ENCODE data around the gene NPC1. TPM values are rescaled to one million over a fixed set of nuclear protein-coding genes. Genes with fewer than 3 reads are reported as not detected.

The NPC1 gene
- total RNA-seq, 1 experiment from 2014 or later: 37.9 TPM

DNA sequence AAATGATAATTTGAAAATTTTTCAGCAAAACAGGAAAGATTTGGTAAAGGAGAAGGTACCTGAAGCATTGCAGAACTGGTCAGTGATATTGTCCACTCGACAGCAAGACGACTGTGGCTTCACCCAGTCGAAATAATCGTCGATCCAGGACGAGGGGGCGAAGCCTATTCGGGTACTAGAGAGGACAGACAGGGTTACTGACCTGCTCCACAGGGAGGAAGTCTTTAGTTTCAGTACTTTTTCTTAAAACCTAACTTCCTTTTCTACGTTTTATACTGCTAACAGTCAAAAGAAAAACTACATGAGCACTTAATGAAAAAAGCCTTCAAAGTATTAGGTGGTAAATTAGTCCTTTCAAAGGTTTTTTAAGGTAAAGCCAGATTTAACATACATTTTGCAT lies 47.0 kb downstream of the NPC1 start:
- DNase-seq (ENCODE audit: low read depth): no peak
- in situ Hi-C loops (cut with HindIII; ENCODE audit: low pct_unique_long_range_greater_than_20kb, low sequenced_read_pairs): no loop called here

DNA sequence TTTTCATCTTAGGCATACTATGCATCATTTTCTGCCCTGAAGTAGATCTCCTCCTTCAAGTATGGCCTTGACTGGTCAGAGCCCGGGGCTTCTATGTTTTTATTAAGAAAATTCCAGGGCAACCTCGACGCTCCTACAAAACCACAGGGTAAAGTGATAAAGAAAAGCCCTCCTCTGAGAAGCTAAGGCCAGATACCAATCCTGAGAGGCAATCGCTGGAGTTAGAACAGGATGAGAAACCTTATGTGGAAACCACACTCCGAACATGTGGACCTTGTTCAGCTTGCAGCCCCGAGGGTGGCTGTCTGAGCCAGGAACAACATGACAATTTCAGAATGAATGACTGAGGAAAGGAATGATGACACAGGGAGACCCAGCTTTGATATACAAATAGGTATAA lies 47.4 kb downstream of the NPC1 start:
- no peak for DNase-seq (ENCODE audit: low read depth)
- in situ Hi-C loops (cut with HindIII; ENCODE audit: low pct_unique_long_range_greater_than_20kb, low sequenced_read_pairs): no loop called here

GRCh38 chr18:23538001-23538400 lies 48.3 kb downstream of the NPC1 start:
- in situ Hi-C loops (cut with HindIII; ENCODE audit: low pct_unique_long_range_greater_than_20kb, low sequenced_read_pairs): no loop called here
- no peak for DNase-seq (ENCODE audit: low read depth)

- in situ Hi-C loops (cut with HindIII; ENCODE audit: low pct_unique_long_range_greater_than_20kb, low sequenced_read_pairs): no loop called here
- no peak for DNase-seq (ENCODE audit: low read depth)
Measured at GRCh38 chr18:23537274-23537673, 49.0 kb downstream of the NPC1 start.

DNA sequence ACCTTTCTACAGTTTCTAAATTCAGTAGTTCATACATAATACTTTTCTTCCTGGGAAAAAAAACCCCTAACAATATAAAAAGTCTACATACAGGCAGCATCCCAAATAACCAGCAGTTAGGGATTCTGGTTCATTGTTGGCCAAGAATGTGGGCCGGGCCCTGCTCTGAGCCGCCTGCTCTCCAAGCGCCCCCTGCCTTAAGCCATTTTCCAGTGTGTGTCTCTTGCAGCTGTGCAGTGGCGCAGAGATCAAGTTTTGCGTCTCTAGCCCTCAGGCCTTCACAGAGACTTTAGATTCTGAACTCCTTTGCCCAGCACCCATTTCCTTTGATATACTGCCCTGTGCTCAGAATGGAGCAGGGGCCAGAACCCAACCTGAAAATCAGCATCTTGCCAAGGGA lies 50.1 kb downstream of the NPC1 start:
- in situ Hi-C loops (cut with HindIII; ENCODE audit: low pct_unique_long_range_greater_than_20kb, low sequenced_read_pairs): no loop called here
- no peak for DNase-seq (ENCODE audit: low read depth)

- in situ Hi-C loops (cut with HindIII; ENCODE audit: low pct_unique_long_range_greater_than_20kb, low sequenced_read_pairs): no loop called here
- DNase-seq (ENCODE audit: low read depth): no peak
Measured at GRCh38 chr18:23534276-23534675, 52.0 kb downstream of the NPC1 start.

DNA sequence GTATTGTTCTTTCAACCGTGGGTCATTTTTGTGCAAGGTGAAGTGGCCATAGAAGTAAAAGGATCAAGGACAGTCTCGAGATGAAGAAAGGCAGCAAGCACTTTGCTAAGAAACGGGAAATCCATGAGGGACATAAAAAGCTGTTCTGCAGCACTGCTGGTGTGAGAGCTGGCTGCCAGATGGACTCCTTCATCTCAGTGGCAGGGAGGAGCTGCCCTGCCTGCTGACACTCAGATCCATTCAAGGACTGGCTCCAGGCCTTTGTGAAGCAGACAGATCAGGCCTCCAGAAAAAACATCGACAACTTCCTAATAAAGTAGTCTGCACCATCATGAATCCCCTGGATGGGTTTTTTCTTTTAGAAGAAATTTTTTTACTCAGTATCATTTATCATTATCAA lies 53.5 kb downstream of the NPC1 start:
- in situ Hi-C loops (cut with HindIII; ENCODE audit: low pct_unique_long_range_greater_than_20kb, low sequenced_read_pairs): no loop called here
- no peak for DNase-seq (ENCODE audit: low read depth)

GRCh38 chr18:23531912-23532311 lies 54.4 kb downstream of the NPC1 start:
- DNase-seq (ENCODE audit: low read depth): no peak
- in situ Hi-C loops (cut with HindIII; ENCODE audit: low pct_unique_long_range_greater_than_20kb, low sequenced_read_pairs): no loop called here

- DNase-seq (ENCODE audit: low read depth): no peak
- in situ Hi-C loops (cut with HindIII; ENCODE audit: low pct_unique_long_range_greater_than_20kb, low sequenced_read_pairs): no loop called here
Measured at GRCh38 chr18:23530195-23530594, 56.1 kb downstream of the NPC1 start.

DNA sequence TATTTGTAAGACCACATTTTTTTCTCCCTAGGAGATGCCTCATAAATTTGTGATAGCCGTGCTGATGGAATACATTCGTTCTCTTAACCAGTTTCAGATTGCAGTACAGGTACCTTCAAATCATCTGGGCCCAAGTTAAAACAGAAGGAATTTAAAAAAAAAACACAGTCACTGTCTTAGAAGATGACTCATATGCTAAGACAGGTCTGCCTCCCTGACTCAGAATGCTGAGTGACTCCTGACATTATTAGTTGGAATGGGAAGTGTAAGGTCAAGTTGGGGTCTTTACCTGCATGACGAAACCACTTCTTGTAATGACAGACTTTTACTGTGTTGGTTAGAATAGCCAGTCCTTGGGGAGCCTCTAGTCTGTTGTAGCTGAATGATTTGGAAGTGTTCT lies 56.7 kb downstream of the NPC1 start:
- DNase-seq (ENCODE audit: low read depth): peak; percentile 79
- in situ Hi-C loops (cut with HindIII; ENCODE audit: low pct_unique_long_range_greater_than_20kb, low sequenced_read_pairs): no loop called here

- in situ Hi-C loops (cut with HindIII; ENCODE audit: low pct_unique_long_range_greater_than_20kb, low sequenced_read_pairs): no loop called here
- peak; percentile 38 for DNase-seq (ENCODE audit: low read depth)
Measured at GRCh38 chr18:23528580-23529472, 57.5 kb downstream of the NPC1 start.

- in situ Hi-C loops (cut with HindIII; ENCODE audit: low pct_unique_long_range_greater_than_20kb, low sequenced_read_pairs): no loop called here
- no peak for DNase-seq (ENCODE audit: low read depth)
Measured at GRCh38 chr18:23526501-23527063, 59.7 kb downstream of the NPC1 start.

GRCh38 chr18:23524213-23524707 lies 62.0 kb downstream of the NPC1 start:
- DNase-seq (ENCODE audit: low read depth): no peak
- in situ Hi-C loops (cut with HindIII; ENCODE audit: low pct_unique_long_range_greater_than_20kb, low sequenced_read_pairs): no loop called here

GRCh38 chr18:23523429-23524212 lies 62.7 kb downstream of the NPC1 start:
- in situ Hi-C loops (cut with HindIII; ENCODE audit: low pct_unique_long_range_greater_than_20kb, low sequenced_read_pairs): no loop called here
- DNase-seq (ENCODE audit: low read depth): peak; percentile 87

- in situ Hi-C loops (cut with HindIII; ENCODE audit: low pct_unique_long_range_greater_than_20kb, low sequenced_read_pairs): no loop called here
- no peak for DNase-seq (ENCODE audit: low read depth)
Measured at GRCh38 chr18:23521907-23522306, 64.4 kb downstream of the NPC1 start.

GRCh38 chr18:23521271-23521670 lies 65.0 kb downstream of the NPC1 start:
- in situ Hi-C loops (cut with HindIII; ENCODE audit: low pct_unique_long_range_greater_than_20kb, low sequenced_read_pairs): no loop called here
- DNase-seq (ENCODE audit: low read depth): no peak

DNA sequence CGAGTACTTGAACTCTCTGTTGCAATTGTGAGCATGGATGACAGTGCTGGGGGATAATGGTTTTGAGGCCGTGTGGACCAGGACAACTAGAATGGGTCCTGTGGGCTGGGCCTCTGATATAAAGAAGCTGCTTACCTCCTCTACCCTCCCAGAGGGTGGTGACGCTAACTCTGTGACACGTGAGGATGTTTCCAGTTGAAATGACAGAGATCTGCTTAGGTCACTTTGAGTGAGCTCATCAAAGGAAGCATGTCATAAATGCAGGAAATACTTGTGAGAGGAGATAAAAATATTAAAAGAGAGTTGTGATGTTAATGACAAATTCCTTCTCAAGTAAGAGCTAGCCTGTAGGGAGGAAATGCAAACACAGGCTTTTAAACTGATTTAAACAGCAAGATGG lies 66.6 kb downstream of the NPC1 start:
- DNase-seq (ENCODE audit: low read depth): no peak
- in situ Hi-C loops (cut with HindIII; ENCODE audit: low pct_unique_long_range_greater_than_20kb, low sequenced_read_pairs): no loop called here

- peak; percentile 69 for DNase-seq (ENCODE audit: low read depth)
Measured at GRCh38 chr18:23515911-23516546, 70.3 kb downstream of the NPC1 start.

DNA sequence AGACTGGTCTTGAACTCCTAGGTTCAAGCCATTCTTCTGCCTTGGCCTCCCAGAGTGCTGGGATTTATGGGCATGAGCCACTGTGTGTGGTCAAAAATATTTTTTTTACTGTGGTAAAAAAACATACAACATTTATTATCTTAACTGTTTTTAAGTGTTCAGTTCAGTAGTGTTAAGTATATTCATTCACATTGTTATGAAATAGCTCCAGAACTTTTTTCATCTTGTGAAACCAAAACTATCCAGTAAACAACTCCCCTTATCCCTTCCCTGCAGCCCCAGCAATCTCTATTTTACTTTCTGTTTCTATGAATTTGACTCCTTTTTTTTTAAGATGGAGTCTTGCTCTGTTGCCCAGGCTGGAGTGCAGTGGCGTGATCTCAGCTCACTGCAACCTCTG lies 73.7 kb downstream of the NPC1 start:
- no peak for DNase-seq (ENCODE audit: low read depth)
- in situ Hi-C loops (cut with HindIII; ENCODE audit: low pct_unique_long_range_greater_than_20kb, low sequenced_read_pairs): no loop called here

More at GRCh38 chr18:23515911-23516546, 70.3 kb downstream of the NPC1 start:
- in situ Hi-C loops (cut with HindIII; ENCODE audit: low pct_unique_long_range_greater_than_20kb, low sequenced_read_pairs): no loop called here
